Measurements from ENCODE around the gene MT3. TPM values are rescaled to one million over a fixed set of nuclear protein-coding genes. Genes with fewer than 3 reads are reported as not detected.

Gene MT3
- not detected in 2 replicates for total RNA-seq (2014; rRNA removed)
- polyA plus RNA-seq (2012), result 3.0 TPM

DNA sequence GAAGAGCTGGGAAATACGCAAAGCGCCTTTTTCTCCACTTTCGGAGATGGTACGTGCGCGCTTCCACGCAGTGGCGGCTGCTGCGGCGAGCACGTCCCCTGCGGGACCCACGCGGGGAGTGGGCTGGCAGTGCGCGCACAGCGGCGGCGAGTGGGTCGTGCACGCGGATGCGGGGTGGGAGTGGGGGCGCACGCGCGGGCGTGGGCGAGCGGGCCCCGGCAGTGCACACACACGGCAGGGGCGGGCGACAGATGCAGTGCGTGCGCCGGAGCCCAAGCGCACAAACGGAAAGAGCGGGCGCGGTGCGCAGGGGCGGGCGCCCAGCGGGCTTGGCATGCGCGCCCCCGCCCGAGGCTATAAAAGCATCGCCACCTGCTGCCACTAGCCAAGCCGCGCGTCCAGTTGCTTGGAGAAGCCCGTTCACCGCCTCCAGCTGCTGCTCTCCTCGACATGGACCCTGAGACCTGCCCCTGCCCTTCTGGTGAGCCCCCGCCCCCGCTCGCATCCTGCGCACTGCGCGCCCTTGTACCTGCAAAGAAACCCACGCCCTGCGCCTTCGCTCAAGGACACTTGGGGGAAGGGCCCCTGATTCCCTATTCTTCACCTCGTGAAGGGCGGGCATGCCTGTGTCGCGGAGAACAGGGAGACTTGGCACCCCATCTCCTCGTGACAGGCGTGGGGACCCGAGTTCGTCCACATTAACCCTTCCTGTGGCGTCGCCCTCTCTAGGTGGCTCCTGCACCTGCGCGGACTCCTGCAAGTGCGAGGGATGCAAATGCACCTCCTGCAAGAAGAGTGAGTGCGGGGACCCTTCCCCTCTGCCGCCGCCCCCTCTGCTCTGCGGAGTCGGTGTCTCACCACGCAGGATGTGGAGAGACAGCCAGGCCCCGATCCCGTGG lies at the start of gene MT3:
TSS of gene MT3 (plus strand) at position 388 of the 899 bp plus-strand sequence. CDS start at position 451, 63 bp downstream.
- peak; percentile 24 for DNase-seq (ENCODE audit: low read depth)

DNA sequence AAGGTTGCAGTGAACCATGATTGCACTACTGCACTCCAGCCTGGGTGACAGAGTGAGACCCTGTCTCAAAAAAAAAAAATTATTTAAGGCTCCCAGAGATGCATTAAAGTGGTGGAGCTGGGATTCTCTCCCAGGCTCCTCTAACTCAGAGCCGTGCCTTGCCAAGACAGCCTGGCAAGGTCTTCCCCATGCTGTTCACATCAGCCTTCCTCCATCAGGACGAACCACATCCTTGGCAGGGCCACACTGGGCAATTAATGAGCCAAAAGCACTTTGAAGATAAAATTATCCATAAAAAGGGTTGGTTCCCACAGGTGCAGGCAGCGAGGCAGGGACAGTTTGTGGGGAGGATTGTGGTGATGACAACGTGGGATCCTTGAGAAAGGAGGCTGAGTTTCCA lies 49.7 kb upstream of the MT3 start:
- no peak for DNase-seq (ENCODE audit: low read depth)

DNA sequence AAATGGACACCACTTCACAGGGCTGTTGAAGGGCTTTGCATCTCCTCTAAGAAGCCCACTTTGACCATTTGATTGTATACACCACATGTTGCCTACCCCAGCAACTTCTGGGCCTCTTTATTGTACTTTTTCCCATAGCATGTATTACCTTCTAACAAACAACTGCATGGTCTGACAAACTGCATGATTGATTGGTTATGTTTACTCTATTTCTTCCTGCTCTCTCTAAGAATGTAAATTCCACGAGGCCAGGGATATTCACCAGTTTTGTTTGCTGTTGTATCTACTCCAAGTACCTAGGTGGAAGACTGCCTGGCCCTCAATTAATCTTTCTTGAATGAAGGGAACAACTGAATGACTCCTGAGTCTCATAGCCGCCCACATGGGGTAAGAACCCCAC lies 47.3 kb upstream of the MT3 start:
- DNase-seq (ENCODE audit: low read depth), result no peak

DNA sequence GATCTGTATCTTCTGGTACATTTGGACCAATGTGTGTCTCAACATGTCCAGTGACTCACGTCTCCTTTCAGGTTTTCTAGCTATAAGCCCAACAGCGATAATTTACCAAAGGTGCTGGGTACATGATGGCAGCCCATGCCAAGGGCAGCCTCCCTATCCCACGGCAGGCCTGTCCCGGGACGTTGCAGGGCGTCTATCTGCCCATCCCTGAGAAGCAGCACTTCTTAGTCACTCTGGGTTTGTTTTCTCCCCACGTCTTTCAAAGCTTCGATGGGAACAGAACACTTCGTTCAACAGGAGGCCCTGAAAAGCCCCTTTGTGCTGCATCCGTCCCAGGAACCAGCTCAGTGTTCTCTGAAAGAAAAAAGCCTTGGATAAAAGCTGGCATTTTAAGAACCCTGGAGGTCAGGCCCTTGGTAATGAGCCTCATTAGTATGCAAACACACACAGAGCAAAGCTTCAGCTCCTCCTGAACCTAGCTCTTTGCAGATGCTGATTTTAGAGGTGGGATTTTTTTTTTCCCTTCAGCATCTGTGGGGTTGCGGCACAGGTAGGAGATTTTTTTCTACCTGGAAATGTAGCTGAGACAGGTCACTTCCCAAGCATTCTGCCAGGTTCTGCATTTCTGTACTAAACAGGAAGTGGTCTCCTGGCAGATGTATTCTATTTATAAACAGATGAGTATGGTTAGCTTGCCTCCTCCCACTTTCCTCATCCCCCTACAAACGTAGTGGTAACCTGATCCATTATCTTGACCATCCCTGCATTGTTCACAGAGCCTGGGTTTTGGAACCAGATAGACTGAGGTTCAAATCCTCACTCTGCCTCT lies 42.0 kb upstream of the MT3 start:
- DNase-seq (ENCODE audit: low read depth), result peak; percentile 66

DNA sequence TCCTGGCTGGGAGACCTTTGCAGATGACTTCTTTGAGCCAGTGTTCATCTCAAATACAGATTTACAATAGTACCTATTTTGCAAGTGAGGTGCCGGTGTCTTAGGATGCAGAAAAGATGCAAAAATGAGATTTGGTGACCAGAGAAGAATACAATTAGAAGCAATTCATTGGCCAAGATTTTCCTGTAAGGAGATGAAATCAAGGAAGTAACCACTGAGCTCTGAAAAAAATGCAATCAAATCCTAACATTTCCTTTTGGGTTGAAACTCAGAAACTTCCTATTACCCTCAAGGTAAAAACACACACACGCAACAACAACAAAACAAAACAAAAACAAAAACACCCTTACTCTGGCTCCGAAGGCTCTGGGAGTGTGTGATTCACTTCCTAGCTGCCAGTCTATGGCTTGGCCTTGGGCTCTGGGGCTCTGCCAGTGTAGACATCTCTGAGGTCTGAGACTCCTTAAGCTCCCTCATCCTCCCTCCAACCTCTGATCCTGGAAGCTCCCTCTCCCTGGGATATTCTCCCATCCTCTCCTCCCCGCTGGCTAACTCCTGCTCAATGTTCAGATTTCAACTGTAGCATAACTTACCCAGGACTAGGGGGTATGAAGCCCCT lies 41.3 kb upstream of the MT3 start:
- DNase-seq (ENCODE audit: low read depth), result no peak

DNA sequence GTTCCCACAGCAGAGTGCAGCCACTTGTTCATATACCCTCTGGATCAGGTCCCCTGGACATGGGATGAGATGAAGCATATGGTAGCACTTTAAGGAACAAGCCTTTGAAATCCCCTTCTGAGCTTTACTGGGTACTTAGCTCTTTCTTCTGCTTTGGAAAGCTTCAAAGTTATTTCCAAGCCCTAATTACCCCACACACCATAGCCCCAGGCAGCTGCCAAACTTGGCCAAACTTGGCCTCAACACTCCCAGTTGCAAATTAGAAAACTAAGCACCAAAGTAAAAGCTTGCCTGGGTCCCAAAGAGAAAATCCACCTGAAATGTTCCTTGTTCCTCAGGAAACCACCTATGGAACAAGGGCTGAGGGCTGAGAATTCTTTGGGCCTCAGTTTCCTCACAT lies 40.2 kb upstream of the MT3 start:
- no peak for DNase-seq (ENCODE audit: low read depth)

DNA sequence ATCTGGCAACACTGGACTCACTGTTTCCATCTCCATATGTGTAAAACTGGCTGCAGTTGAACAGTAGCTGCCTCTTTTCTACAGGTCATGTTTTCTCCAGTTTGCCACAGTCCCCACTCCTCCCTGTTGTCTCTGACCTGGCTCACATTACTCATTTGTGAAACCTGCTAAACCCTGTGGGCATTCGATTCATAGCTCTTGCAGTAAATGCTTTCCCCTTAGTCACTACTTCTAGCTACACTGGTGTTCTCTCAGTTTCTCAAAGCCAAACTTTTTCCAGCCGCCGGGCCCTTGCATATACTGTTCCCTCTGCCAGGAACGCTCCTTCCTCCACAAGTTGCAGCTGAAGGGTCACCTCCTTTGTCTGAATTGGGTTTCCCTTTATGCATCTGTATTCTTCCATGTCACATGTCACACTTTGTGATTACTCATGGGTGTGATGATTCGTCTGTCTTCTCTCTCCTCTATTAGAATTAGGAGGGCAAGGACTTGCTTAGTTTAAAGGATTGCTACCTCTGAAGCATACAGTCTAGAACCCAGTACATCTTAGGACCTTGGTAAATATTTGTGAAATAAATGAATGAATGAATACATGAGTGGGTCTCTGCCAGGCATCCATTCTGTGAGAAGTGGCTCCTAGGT lies 39.5 kb upstream of the MT3 start:
- DNase-seq (ENCODE audit: low read depth), result peak; percentile 8

DNA sequence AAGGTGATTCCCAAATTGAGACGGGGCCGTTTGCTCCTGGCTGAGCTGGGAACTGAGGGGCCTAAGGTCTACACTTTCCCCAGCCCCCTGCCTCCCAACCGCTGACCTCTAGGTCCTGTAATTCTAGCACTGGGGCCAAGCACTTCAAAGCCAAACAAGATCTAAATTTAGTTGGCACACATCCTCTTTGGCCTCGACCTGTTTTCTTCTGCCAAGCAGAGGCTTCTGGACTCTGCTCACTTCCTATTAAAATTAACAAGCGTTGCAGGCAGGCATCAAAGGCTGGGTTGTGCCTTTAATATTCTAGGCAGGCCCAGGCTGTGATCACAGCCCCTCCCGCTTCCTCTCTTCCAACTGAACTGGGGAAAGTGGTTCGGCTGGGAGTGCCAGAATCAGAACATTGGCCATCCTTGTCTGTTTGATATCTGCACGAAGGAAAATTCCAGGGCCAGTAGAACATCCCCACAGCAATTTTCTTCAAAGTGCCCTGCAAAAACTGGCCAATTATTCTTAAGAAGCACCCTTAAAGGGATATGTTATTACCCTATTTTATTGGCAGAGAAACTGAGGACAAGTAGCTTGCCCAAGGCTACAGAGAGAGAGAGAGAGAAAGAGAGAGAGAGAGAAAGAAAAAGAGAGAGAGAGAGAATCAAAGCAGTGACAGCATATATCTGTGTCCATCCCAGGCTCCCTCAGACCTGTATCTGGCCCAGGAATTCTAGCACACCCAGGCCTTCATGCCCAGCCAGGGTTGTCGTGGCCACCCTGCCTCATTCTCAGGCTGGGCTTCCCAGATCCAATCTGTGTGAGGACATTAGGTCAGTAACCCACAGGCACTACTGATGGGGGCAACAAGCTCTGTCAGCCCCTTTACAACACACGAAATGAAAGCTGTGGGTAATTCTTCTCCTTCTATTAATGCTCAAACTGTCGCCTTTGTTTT lies 37.3 kb upstream of the MT3 start:
- DNase-seq (ENCODE audit: low read depth), result no peak

DNA sequence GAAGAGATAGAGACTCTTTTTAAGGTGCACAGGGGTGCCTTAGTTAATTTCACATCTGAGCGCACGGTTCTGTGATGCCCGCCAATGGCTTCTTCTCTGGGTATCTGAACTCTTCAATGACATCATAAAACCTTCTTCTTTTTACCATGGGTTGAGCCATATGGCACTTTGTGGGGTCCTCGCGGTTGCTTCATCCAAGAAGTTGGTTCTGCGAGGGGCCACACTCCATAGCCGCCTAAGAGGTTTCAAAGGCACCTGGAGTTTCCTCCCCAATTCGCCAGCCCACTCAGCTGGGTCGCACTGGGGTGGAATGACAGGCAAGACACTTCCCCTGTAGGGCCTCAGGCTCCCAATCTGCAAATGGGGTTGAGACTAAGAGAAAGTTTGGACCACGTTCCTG lies 34.9 kb upstream of the MT3 start:
- DNase-seq (ENCODE audit: low read depth), result no peak

DNA sequence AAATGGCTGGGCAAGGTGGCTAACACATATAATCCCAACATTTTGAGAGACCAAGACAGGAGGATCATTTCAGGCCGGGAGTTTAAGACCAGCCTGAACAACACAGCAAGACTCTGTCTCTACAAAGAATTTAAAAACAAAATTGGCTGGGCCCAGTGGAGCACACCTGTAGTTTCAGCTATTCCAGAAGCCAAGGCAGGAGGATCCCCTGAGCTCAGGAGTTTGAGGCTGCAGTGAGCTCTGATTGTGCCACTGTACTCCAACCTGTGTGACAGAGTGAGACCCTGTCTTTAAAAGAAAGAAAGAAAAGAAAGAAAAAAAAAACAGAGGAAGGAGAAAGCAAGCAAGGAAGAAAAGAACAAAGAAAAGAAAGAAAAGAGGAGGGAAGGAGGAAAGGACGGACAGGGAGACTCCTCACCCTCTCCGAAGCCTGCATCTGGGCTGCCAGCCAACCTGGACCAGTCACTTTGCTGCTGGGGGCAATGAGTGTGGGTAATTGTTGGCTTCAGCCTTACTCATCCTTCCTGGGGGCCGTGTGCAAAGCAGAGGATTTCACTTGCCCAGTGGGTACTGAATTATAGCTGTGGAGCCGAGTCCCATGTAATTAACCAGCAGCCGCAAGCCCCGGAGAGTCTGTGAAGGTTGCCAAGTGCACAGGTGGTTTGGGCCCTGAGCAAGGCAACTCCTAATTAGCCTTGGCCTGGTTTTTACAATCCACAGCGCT lies 31.1 kb upstream of the MT3 start:
- peak; percentile 83 for DNase-seq (ENCODE audit: low read depth)

DNA sequence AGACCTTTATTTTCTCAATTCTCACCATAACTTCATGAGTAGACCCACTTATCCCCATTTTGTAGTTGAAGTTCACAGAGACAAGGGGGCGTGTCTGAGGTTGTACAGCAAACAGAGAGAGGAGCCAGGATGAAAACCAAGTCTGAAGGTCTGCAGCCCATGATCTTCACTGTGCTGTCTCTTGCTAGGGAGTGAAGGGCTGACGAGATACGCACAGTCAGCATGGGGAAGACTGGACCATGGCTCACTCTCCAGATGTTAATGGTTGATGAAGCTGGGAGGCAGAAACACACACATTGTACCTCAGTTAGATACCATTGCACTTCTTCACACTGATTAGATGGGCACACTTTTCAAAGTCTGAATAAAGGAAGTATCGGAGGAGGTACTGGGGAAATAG lies 30.2 kb upstream of the MT3 start:
- DNase-seq (ENCODE audit: low read depth), result no peak

DNA sequence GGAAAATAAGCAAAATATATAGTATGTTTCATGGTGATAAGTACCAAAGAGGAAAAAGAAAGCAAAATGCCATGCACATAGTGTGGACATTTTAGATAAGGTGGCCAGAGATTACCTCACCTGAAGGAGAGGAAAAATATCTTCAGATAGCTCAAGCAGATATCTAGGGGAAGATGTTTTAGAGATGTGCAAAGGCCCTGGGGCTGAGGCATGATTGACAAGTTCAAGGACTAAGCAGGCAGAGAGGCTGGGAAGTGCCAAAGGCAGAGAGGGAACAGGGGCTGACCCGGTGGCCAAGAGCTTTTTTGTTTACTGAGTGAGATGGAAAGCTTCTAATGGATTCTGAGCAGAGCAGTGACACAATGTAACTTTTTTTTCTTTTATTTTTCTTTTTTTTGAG lies 28.9 kb upstream of the MT3 start:
- DNase-seq (ENCODE audit: low read depth), result no peak

DNA sequence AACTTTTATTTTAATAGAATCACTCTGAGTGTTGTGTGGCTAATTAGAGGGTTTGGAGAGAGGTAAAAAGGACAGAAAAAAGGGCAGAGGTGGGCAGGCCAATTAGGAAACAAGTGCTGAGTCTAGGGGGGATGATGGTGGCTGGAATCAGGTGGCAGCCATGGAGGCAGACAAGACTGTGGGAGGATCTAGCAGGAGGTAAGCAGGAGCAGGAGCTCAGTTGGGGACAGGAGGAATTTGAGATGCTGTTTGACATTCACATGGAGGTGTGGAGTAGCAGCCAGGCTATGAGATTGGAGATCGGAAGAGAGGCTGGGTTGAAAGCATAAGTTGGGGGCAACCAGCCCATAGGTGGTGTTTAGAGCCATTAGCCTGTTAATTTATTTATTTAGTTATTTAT lies 28.2 kb upstream of the MT3 start:
- no peak for DNase-seq (ENCODE audit: low read depth)

DNA sequence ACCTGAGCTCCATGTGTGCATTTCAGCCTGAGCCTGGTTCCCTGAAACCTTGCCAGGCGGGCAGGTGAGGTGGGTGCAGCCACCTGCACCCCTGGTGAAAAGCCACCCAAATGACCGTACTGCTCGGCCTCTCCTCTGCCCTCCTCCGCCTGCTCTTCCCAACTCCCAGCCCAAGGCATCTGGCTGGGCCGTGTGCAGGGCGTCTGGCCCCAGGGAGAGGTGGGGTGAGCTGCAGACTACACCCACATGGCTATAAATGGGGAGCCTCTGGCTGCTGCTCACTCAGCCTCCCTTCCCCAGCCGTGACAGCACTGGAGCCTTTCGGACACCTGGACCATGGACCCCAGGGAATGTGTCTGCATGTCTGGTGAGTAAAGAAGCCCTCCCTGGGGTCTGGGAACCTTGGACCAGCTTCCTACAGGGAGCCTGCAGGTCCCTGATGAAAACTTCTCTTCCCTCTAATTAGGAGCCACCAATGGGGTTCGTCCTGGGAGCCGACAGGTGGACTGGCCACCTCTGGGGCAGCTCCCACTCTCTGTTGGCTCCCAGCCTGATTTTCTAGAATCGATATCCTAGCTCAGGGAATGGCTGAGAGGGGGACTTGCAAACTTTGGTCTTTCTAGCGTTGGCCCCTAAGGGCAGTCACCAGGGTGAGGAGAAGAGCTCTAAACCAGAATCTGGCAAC lies 24.4 kb upstream of the MT3 start, which contains the start of gene MT4:
TSS of gene MT4 (plus strand) at position 281 of the 685 bp plus-strand sequence. CDS start at position 337, 56 bp downstream.
- no peak for DNase-seq (ENCODE audit: low read depth)

DNA sequence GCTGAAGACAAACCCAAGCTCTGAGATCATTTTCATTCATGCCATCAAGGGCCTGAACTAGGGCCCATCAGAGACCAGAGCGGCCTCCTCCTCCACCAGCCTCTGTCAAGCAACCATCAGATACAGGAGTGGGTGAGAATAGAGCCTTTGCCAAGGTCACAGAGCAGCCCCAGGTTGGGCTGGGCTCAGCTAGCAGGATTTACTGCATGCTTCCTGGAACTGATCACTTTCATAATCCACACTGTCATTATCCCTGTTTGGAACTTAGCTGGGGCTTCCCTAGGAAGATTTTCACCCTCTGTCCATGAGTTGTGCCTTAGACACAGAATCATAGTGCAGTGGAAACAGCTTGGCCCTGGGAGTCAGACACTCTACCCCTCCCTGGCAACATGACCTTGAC lies 19.4 kb upstream of the MT3 start:
- DNase-seq (ENCODE audit: low read depth), result no peak

DNA sequence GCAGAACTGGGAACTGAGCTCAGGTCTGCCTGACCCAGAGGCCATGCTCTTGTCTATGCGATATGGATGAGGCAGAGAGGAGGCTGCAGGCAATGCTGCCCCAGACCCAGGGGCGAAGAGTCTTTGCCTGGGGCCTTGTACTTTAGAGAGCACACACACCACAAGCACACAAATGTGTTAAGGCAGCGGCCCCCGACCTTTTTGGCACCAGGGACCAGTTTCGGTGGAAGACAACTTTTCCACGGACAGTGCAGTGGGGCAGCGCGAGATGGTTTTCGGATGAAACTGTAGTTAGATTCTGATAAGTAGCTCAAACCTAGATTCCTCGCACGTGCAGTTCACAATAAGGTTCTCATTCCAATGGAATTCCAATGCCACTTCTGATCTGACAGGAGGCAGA lies 17.8 kb upstream of the MT3 start:
- no peak for DNase-seq (ENCODE audit: low read depth)

DNA sequence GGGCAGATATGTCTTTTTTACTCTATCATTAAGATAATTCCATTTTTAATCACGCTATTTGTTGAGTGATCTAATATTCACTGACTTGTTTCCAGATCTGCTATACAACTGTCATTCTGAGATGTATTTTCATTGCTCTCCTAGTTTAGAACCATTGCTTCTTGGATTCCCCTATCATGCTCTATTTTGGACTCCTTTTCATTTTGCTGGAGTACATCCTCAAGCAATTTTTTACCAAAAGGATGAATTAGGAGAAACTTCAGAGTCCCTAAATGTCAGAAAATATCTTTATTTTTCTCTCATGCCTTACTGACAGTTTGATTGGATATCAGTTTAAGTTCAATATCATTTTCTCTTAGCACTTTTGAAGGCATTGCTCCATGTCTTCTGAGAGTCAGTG lies 14.7 kb upstream of the MT3 start:
- no peak for DNase-seq (ENCODE audit: low read depth)

DNA sequence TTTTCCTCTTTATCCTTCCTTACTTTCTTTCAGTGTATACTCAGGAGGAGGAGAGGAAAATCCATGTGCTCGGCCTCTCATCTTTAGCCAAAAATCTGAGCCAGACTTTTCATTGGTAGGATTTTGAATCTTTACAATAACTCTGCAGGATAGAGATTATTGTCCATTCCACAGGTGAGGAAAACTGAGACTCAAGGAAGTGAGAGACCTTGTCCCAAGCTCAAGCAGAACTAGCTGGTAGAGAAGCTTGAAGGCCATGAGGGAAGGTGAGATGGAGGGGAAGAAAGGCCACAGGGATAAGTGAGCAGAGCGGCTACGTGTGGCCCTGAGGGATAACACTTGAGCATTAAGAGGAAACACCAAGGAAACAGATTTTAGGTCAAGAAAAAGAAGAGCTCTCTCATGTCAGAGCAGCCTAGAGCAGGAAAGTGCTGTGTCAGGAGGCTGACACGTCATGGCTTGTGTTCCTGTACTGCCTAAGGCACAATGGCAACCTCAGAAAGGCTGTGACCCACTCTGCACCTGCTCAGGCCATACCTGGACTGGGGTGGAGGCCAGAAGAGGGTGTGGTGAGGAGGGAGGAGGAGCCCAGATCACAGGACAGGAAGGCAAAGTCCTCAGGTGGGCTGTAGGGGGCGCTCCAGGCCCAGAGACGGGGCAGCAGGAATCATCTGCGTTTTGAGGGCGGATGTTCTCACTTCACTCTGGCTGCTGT lies 12.6 kb upstream of the MT3 start:
- DNase-seq (ENCODE audit: low read depth), result peak; percentile 19

DNA sequence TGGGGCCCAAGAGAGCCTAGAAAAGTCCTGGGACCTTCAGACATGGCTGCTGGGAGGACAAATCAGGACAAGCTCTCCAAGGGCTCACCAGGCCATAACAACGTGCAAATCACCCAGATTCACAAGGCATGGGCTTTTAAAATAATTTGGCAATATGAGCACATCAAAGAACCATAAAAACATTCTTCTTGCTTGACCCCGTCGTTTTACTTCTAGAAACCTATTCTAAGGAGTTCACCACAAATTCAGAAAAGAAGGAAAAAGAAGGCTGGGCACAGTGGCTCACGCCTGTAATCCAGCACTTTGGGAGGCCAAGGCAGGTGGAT lies 12.1 kb upstream of the MT3 start:
- DNase-seq (ENCODE audit: low read depth), result no peak

All from LHCN-M2 (cell line).